ENCODE results near the gene ZNF362. TPM values are rescaled to one million over a fixed set of nuclear protein-coding genes. Genes with fewer than 3 reads are reported as not detected.

Gene ZNF362
- total and polyA plus RNA-seq, 2 experiments from 2014 or later, result 22.5 to 55.0 TPM

GRCh38 chr1:33256221-33256470 lies 146 bp upstream of the ZNF362 start:
- H3K27me3 ChIP-seq, result no peaks in the 10 kb centered on the region
- H3K4me1 ChIP-seq (ENCODE audit: insufficient read depth), result peaks cover 37% of the 10 kb centered on the region
- H3K9me3 ChIP-seq (ENCODE audit: low read depth), result no peaks in the 10 kb centered on the region
- peak overlapping the region; percentile 67 for H3K27ac ChIP-seq
- peaks cover 27% of the 10 kb centered on the region for H4K20me1 ChIP-seq (ENCODE audit: insufficient read depth, poor library complexity, severe bottlenecking)
- TF ChIP-seq EZH2 (IDR thresholded peaks at IDR 0.05; ENCODE audit: borderline replicate concordance) (no peak), CTCF (IDR thresholded peaks at IDR 0.05; ENCODE audit: poor library complexity) (no peak), EZH2phosphoT487 (IDR thresholded peaks at IDR 0.05; ENCODE audit: low read depth, severe bottlenecking, unreplicated experiment) (no peak)
- no peak overlapping the region for H2AFZ ChIP-seq
- WGBS (ENCODE audit: low lambda C conversion rate, missing lambda C conversion rate), result 0% methylated on average over 3 of the region's 43 CpGs
- no peak overlapping the region for H3K4me3 ChIP-seq
- H3K79me2 ChIP-seq, result peaks cover 39% of the 10 kb centered on the region
- H3K9me2 ChIP-seq (replicated peaks; ENCODE audit: insufficient read depth), result no peaks in the 10 kb centered on the region
- no peak for DNase-seq (ENCODE audit: low spot score)
- H3K36me3 ChIP-seq (replicated peaks; ENCODE audit: insufficient read depth, low read depth), result no peaks in the 10 kb centered on the region
- no peak overlapping the region for H3K4me2 ChIP-seq

- no peak for DNase-seq (ENCODE audit: low spot score)
- Histone ChIP-seq H3K9me2 (replicated peaks; ENCODE audit: insufficient read depth) (no peaks in the 10 kb centered on the region), H4K20me1 (ENCODE audit: insufficient read depth, poor library complexity, severe bottlenecking) (peaks cover 35% of the 10 kb centered on the region), H3K36me3 (replicated peaks; ENCODE audit: insufficient read depth, low read depth) (no peaks in the 10 kb centered on the region), H3K4me3 (peak overlapping the region; percentile 48), H2AFZ (peak overlapping the region; percentile 65), H3K27me3 (no peaks in the 10 kb centered on the region), H3K79me2 (peaks cover 48% of the 10 kb centered on the region), H3K4me2 (peak overlapping the region; percentile 90), H3K27ac (peak overlapping the region; percentile 93), H3K4me1 (ENCODE audit: insufficient read depth) (peaks cover 38% of the 10 kb centered on the region), H3K9me3 (ENCODE audit: low read depth) (no peaks in the 10 kb centered on the region)
- TF ChIP-seq CTCF (IDR thresholded peaks at IDR 0.05; ENCODE audit: poor library complexity), result no peak
- TF ChIP-seq EZH2 (IDR thresholded peaks at IDR 0.05; ENCODE audit: borderline replicate concordance), result no peak
- no peak for TF ChIP-seq EZH2phosphoT487 (IDR thresholded peaks at IDR 0.05; ENCODE audit: low read depth, severe bottlenecking, unreplicated experiment)
- WGBS (ENCODE audit: low lambda C conversion rate, missing lambda C conversion rate), result under 1% methylated on average over 17 of the region's 18 CpGs
Measured at GRCh38 chr1:33257207-33257771, 997 bp downstream of the ZNF362 start.

- Histone ChIP-seq H3K4me3 (peak overlapping the region; percentile 48), H3K4me2 (peak overlapping the region; percentile 90), H2AFZ (no peak overlapping the region), H3K79me2 (peaks cover 55% of the 10 kb centered on the region), H3K27me3 (no peaks in the 10 kb centered on the region), H3K27ac (peak overlapping the region; percentile 93), H4K20me1 (ENCODE audit: insufficient read depth, poor library complexity, severe bottlenecking) (peaks cover 41% of the 10 kb centered on the region), H3K36me3 (replicated peaks; ENCODE audit: insufficient read depth, low read depth) (no peaks in the 10 kb centered on the region), H3K4me1 (ENCODE audit: insufficient read depth) (peaks cover 38% of the 10 kb centered on the region), H3K9me2 (replicated peaks; ENCODE audit: insufficient read depth) (no peaks in the 10 kb centered on the region), H3K9me3 (ENCODE audit: low read depth) (no peaks in the 10 kb centered on the region)
- peak; percentile 50 for DNase-seq (ENCODE audit: low spot score)
- WGBS (ENCODE audit: low lambda C conversion rate, missing lambda C conversion rate), result 40% methylated on average over 19 of the region's 19 CpGs
- no peak for TF ChIP-seq EZH2phosphoT487 (IDR thresholded peaks at IDR 0.05; ENCODE audit: low read depth, severe bottlenecking, unreplicated experiment)
Measured at GRCh38 chr1:33257772-33258712, 1.8 kb downstream of the ZNF362 start.

GRCh38 chr1:33258788-33259274 lies 2.5 kb downstream of the ZNF362 start:
- 77% methylated on average over 2 of the region's 2 CpGs for WGBS (ENCODE audit: low lambda C conversion rate, missing lambda C conversion rate)
- TF ChIP-seq EZH2phosphoT487 (IDR thresholded peaks at IDR 0.05; ENCODE audit: low read depth, severe bottlenecking, unreplicated experiment) (no peak), EZH2 (IDR thresholded peaks at IDR 0.05; ENCODE audit: borderline replicate concordance) (no peak), CTCF (IDR thresholded peaks at IDR 0.05; ENCODE audit: poor library complexity) (no peak)
- Histone ChIP-seq H3K4me2 (peak overlapping the region; percentile 90), H3K27ac (peak overlapping the region; percentile 93), H3K27me3 (no peaks in the 10 kb centered on the region), H4K20me1 (ENCODE audit: insufficient read depth, poor library complexity, severe bottlenecking) (peaks cover 49% of the 10 kb centered on the region), H2AFZ (no peak overlapping the region), H3K9me2 (replicated peaks; ENCODE audit: insufficient read depth) (no peaks in the 10 kb centered on the region), H3K9me3 (ENCODE audit: low read depth) (no peaks in the 10 kb centered on the region), H3K36me3 (replicated peaks; ENCODE audit: insufficient read depth, low read depth) (no peaks in the 10 kb centered on the region), H3K4me3 (no peak overlapping the region), H3K79me2 (peaks cover 63% of the 10 kb centered on the region), H3K4me1 (ENCODE audit: insufficient read depth) (peaks cover 38% of the 10 kb centered on the region)
- no peak for DNase-seq (ENCODE audit: low spot score)

All from hepatocyte (in vitro differentiated cells).